ENCODE results near the gene TWIST1.

TWIST1 gene

DNA sequence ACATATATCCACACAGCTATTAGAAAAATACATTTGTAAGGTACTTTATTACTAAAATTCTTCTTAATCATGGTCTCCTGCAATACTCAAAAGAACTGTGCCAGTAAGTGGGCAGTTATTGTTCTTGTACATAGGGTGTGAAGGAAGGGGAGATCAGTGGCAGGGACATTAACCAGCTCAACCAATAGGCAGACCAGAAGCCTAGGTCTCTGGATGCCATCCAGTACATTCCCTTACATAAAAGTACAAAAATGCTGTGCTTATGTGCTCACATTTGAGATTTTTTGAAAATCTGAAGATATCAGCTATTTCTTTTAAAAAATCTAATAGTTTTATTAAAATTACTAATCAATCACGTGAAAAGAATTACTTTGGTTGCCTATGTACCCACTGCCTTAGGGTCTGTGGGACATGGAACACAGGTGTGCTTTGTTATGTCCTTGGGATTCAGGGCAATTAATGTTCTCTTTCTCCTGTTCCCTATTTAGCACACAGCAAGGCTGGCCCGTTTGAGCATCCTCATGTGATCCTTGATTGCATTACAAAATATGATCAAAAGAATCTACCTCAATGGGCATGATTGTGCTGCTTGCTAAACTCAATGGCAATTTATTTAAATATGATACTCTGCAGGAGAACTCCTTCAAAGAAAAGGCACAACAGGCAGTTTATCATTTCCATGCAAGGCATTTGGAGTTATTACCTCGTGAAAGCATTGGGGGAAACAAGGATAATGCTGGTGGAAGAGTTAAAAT, 22.7 kb downstream of the TWIST1 start:
- DNase-seq (ENCODE audit: low spot score), result no peak

DNA sequence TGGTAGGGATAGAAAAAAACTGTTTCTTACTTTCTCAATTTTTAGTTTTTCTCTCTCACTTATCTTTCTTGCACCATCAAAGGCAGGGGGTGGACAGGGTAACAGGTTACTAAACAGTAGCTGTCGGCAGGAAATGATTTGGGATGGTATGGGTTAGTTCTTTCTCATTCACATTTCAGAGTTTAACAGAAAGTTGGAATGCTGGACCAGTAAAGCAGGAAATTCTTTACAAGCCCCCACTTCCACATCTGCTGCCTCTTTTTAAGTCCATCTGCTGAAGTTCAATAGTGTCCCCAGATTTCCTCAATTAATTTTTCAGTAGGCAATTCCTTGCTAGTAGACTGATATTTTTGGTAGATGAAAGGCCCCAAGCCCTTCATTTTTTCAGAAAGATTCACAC, 23.3 kb downstream of the TWIST1 start:
- no peak for DNase-seq (ENCODE audit: low spot score)

DNA sequence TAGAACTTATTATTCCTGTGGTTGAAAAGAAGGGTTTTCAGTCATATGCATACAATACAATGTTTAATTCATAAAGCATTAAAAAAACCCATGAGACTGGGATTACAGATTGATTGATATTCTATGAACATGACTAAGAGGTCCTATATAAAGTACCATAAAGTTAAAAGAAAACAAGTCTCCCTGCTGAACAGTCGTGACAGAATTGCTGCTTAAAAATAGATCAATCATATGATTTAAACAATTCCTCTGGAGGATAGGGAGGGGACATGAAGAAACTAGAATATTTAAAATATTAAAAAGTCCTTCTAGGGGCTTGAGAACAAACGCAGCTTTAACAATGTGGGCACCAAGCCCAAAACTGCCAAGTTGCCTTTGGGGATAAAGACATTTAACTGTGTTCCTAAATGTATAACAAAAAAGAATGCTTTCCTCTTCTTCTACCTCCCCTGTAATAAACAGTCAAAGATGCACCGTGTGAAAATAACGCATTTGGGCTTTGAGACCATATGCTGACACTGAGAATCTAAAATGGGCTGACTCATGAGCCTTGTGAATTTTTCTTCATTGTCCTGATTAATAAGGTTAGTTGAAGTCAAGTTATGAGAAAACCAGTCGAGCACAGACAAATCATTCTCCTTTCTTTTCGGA, 25.8 kb downstream of the TWIST1 start:
- DNase-seq (ENCODE audit: low spot score), result no peak

DNA sequence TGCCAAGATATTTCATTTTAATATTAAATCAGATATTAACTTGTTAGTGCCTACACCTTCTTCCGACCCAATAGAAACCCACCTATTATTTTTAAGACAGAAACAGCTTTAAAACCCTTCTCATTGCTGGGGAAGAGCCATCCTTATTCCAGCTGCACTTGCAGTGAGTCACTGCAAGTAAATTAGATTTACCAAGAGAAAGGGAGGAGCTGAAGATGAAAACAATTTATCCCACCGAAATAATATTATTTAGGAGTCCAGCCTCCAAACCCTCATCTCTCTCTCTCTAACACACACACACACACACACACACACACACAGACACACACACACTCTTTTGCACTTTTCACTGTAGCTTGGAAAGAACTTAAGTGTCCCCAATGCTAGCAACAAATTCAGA, 26.9 kb downstream of the TWIST1 start:
- DNase-seq (ENCODE audit: low spot score), result no peak

DNA sequence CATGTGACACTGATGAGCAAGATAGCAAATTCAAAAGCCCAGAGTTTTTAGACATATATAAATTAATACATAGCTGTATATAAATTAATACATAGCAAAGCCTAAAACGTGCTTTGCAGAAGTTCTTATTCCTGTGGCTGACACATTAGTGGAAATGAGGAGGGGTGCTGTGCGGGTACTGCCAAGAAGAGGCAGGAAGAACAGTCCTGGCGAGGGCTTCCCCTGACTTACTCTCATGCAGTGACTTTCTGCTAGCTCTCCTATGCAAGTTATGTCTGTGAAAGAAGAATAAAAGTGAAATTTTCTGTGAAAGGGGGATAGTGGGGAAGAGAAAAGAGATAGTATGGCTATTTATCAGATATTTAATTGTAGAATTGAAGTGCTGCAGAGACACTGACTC, 27.6 kb downstream of the TWIST1 start:
- DNase-seq (ENCODE audit: low spot score), result no peak

DNA sequence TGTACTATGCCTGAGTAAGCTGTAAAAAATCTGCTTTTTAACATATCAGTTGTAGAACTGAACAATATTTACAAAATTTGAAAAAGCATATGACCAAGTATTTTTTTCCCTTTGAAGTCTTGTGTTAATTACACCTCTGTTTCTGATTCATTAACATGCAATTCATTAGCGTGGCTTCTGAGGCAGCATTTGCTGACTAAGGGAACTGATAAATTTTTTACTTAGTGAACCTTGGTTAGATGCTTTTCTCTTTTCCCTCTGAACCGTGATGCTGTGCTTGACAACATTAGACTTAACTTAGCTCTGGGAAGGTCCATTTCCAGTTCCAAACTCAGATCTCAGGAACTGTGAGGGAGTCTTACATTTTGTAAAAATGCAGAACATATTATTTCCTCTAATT, 28.1 kb downstream of the TWIST1 start:
- no peak for DNase-seq (ENCODE audit: low spot score)

DNA sequence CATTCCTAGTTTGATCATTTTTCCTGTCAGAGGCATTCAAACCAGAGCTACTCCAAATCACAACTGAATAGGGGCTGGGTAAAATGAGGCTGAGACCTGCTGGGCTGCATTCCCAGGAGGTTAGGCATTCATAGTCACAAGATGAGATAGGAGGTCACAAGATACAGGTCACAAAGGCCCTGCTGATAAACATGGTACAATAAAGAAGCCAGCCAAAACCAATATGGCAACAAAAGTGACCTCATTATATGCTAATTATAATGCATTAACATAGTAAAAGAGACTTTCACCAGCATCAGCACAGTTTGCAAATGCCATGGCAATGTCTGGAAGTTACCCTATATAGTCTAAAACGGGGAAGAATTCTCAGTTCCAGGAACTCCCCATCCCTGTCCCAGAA, 37.3 kb downstream of the TWIST1 start:
- no peak for DNase-seq (ENCODE audit: low spot score)

DNA sequence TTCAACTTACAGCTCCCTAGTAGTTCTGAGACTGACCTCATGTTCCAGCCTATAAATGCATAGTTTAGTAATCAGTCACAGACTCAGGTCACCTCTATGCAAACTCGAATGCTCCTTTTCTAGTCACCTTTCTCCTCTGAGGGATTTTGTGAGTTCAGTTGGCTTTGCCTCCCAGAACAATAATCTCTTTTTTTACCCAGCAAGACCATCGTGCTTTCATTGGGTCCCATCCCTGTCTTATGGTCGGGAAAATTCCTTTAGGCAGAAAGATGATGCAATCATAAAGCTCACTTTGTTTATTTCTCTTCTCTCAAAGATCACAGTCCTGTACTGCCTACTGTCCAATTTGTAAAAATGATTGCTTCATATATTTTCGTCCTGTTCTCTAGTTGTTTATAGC, 38.4 kb downstream of the TWIST1 start:
- DNase-seq (ENCODE audit: low spot score), result no peak

DNA sequence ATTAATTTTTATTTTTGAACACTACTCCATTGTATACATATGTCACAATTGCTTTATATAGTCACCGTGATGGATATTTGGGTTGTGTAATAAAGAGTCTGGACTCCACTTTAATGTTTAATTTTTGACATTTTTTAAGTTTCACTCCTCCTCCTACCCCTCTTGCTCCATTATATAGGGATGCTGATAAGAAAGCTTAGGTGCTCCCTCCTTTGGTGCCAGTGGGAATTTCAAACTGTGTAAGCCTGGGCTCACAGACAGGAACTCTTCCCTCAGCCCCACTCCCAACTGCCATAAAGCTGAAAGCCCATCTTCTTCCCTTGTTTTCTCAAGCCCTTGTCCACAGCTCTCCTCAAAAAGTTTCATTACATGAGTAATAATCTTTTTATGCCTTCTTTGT, 47.6 kb downstream of the TWIST1 start:
- no peak for DNase-seq (ENCODE audit: low spot score)

DNA sequence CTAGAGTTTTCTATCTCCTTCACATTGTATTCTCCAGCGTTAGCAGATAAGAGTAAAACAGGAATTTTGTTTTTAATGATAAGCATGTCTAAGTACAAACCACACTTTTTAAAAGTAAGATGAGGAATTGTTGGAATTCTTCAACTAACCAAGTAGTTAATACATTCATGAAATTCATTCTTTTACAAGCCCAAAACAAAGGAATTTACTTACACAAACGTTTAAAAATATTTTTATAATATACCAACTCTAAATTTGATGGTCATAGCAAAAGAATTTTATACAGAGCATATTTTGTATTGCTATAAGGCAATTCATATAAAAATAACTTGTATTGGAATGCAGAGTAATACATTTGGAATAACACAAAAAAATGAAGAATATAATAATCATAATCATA, 51.3 kb downstream of the TWIST1 start:
- no peak for DNase-seq (ENCODE audit: low spot score)

All from HuH-7.5 (cell line).